Measurements from ENCODE around the gene ITGB2. TPM values are rescaled to one million over a fixed set of nuclear protein-coding genes. Genes with fewer than 3 reads are reported as not detected.
"Not testable (repeated sequence)": the region's sequence is repeated elsewhere in the genome, so short reads cannot be mapped to it uniquely, and the experiment has no call there.

ITGB2 gene
- polyA plus RNA-seq, 1 of the 3 experiments (the other 2 are of a cell fraction) = 0.77 TPM

GRCh38 chr21:44913425-44914175 lies 7.1 kb downstream of the ITGB2 start:
- Histone ChIP-seq H3K9me2 (no peaks in the 10 kb centered on the region), H3K79me2 (ENCODE audit: insufficient read depth) (no peaks in the 10 kb centered on the region), H3K27me3 (ENCODE audit: insufficient read depth) (no peaks in the 10 kb centered on the region; the same call in 1 of the 2 replicates), H3K9me3 (no peaks in the 10 kb centered on the region), H3K4me3 (ENCODE audit: low read depth in 2 of 2, low read length in 1 of 2) (no peak overlapping the region), H4K20me1 (ENCODE audit: insufficient read depth) (no peaks in the 10 kb centered on the region), H3K9ac (no peak overlapping the region), H3F3A (replicated peaks; ENCODE audit: insufficient read depth) (no peaks in the 10 kb centered on the region), H2AFZ (ENCODE audit: low read depth) (no peak overlapping the region), H3K4me1 (ENCODE audit: control insufficient read depth in 1 of 2, insufficient read depth in 2 of 2, low read depth in 1 of 2, low read length in 1 of 2) (peaks cover 5 to 17% of the 10 kb centered on the region in 2 experiments; a peak in 2 of 4 replicates), H3K27ac (ENCODE audit: low read depth in 2 of 2, low read length in 1 of 2) (no peak overlapping the region), H3K4me2 (no peak overlapping the region), H3K36me3 (replicated peaks in 1 of 2; ENCODE audit: control insufficient read depth in 1 of 2, insufficient read depth in 2 of 2, low read length in 1 of 2) (no peaks in the 10 kb centered on the region)
- no peak for DNase-seq
- ChIA-PET CTCF (interaction anchor here (1.1 to 2.9 kb wide), 5 partner anchors 19 to 120 kb away, joined by 3 to 8 read pairs (median 4); no protein-coding TSS in a partner anchor), POLR2A (no interaction called here)
- TF ChIP-seq JUND (IDR thresholded peaks at IDR 0.05) (no peak), ELF1 (IDR thresholded peaks at IDR 0.05) (no peak), RAD21 (IDR thresholded peaks at IDR 0.05; ENCODE audit: low read length) (no peak), RXRA (IDR thresholded peaks at IDR 0.05; ENCODE audit: borderline replicate concordance, low read depth) (no peak), TCF12 (IDR thresholded peaks at IDR 0.05) (no peak), SIN3A (IDR thresholded peaks at IDR 0.05; ENCODE audit: borderline replicate concordance, low read depth, low read length) (no peak), CHD2 (IDR thresholded peaks at IDR 0.05; ENCODE audit: low read length, partially characterized antibody) (no peak), IRF3 (IDR thresholded peaks at IDR 0.05; ENCODE audit: low read depth, low read length) (no peak), FOSL2 (IDR thresholded peaks at IDR 0.05; ENCODE audit: borderline replicate concordance, low read depth) (no peak), EZH2phosphoT487 (IDR thresholded peaks at IDR 0.05; ENCODE audit: borderline replicate concordance, low read depth) (no peak), FOXM1 (IDR thresholded peaks at IDR 0.05; ENCODE audit: low read depth) (no peak), ZBTB33 (IDR thresholded peaks at IDR 0.05; ENCODE audit: borderline replicate concordance, low read depth) (no peak), NRF1 (IDR thresholded peaks at IDR 0.05; ENCODE audit: low read depth, low read length) (no peak), EP300 (IDR thresholded peaks at IDR 0.05; ENCODE audit: borderline replicate concordance in 1 of 2, low read depth in 1 of 2, low read length in 1 of 2) (no peak), GABPA (IDR thresholded peaks at IDR 0.05; ENCODE audit: low read depth) (no peak)
- no CpG with 5 or more reads among the region's 7 CpGs for WGBS (ENCODE audit: low lambda C conversion rate)

GRCh38 chr21:44912506-44913412 lies 7.9 kb downstream of the ITGB2 start:
- H3F3A ChIP-seq (replicated peaks; ENCODE audit: insufficient read depth); H3K27ac ChIP-seq (ENCODE audit: low read depth in 2 of 2, low read length in 1 of 2); H3K27me3 ChIP-seq (ENCODE audit: insufficient read depth); H2AFZ ChIP-seq (ENCODE audit: low read depth); DNase-seq; H3K9me3 ChIP-seq; H3K79me2 ChIP-seq (ENCODE audit: insufficient read depth); H3K36me3 ChIP-seq (replicated peaks in 1 of 2; ENCODE audit: control insufficient read depth in 1 of 2, insufficient read depth in 2 of 2, low read length in 1 of 2); H4K20me1 ChIP-seq (ENCODE audit: insufficient read depth); H3K4me2 ChIP-seq; H3K9ac ChIP-seq; POLR2A ChIA-PET; H3K9me2 ChIP-seq; H3K4me3 ChIP-seq (ENCODE audit: low read depth in 2 of 2, low read length in 1 of 2): not testable (repeated sequence)
- 82% methylated on average over 11 of the region's 25 CpGs for WGBS (ENCODE audit: low lambda C conversion rate)
- H3K4me1 ChIP-seq (ENCODE audit: control insufficient read depth in 1 of 2, insufficient read depth in 2 of 2, low read depth in 1 of 2, low read length in 1 of 2) = peaks cover 5 to 17% of the 10 kb centered on the region in 2 experiments; a peak in 2 of 4 replicates
- CTCF ChIA-PET = interaction anchor here (1.2 to 2.9 kb wide), 4 partner anchors 20 to 119 kb away, joined by 3 to 9 read pairs (median 6); no protein-coding TSS in a partner anchor
